ENCODE data around the gene DNAJC22. TPM values are rescaled to one million over a fixed set of nuclear protein-coding genes. Genes with fewer than 3 reads are reported as not detected.
A peak's percentile ranks its signal among the peaks of the same experiment; 100 is the strongest.

Gene DNAJC22
- total RNA-seq, 1 donor from 2014 or later: 4.5 TPM

GRCh38 chr12:49389387-49389703 lies 42.7 kb downstream of the DNAJC22 start:
- peak overlapping the region; percentile 0 for H3K27ac Mint-ChIP-seq (ENCODE audit: unreplicated experiment)
- no peaks in the 10 kb centered on the region for H3K36me3 Mint-ChIP-seq (ENCODE audit: unreplicated experiment)
- no peaks in the 10 kb centered on the region for H3K9me3 Mint-ChIP-seq (ENCODE audit: unreplicated experiment)
- DNase-seq: no peak
- peaks cover 4% of the 10 kb centered on the region for H3K4me1 Mint-ChIP-seq (ENCODE audit: low read depth, unreplicated experiment)
- no peak for TF ChIP-seq CTCF (IDR thresholded peaks at IDR 0.05; ENCODE audit: partially characterized antibody, unreplicated experiment)
- no peak overlapping the region for H3K4me3 Mint-ChIP-seq (ENCODE audit: unreplicated experiment)
- H3K27me3 Mint-ChIP-seq (ENCODE audit: unreplicated experiment): no peaks in the 10 kb centered on the region

- TF ChIP-seq CTCF (IDR thresholded peaks at IDR 0.05; ENCODE audit: partially characterized antibody, unreplicated experiment): no peak
Observed at GRCh38 chr12:49397000-49397399, 50.3 kb downstream of the DNAJC22 start.

GRCh38 chr12:49400304-49400703 lies 53.6 kb downstream of the DNAJC22 start:
- no peak overlapping the region for H3K27ac Mint-ChIP-seq (ENCODE audit: unreplicated experiment)

More at GRCh38 chr12:49397000-49397399, 50.3 kb downstream of the DNAJC22 start:
- no peaks in the 10 kb centered on the region for H3K9me3 Mint-ChIP-seq (ENCODE audit: unreplicated experiment)
- H3K27ac Mint-ChIP-seq (ENCODE audit: unreplicated experiment): no peak overlapping the region
- H3K4me3 Mint-ChIP-seq (ENCODE audit: unreplicated experiment): no peak overlapping the region
- no peaks in the 10 kb centered on the region for H3K4me1 Mint-ChIP-seq (ENCODE audit: low read depth, unreplicated experiment)
- DNase-seq: no peak
- no peaks in the 10 kb centered on the region for H3K36me3 Mint-ChIP-seq (ENCODE audit: unreplicated experiment)
- H3K27me3 Mint-ChIP-seq (ENCODE audit: unreplicated experiment): no peaks in the 10 kb centered on the region

More at GRCh38 chr12:49400304-49400703, 53.6 kb downstream of the DNAJC22 start:
- no peak for TF ChIP-seq CTCF (IDR thresholded peaks at IDR 0.05; ENCODE audit: partially characterized antibody, unreplicated experiment)
- Mint-ChIP-seq H3K9me3 (ENCODE audit: unreplicated experiment) (no peaks in the 10 kb centered on the region), H3K27me3 (ENCODE audit: unreplicated experiment) (peaks cover 2% of the 10 kb centered on the region), H3K36me3 (ENCODE audit: unreplicated experiment) (no peaks in the 10 kb centered on the region), H3K4me1 (ENCODE audit: low read depth, unreplicated experiment) (no peaks in the 10 kb centered on the region), H3K4me3 (ENCODE audit: unreplicated experiment) (no peak overlapping the region)
- no peak for DNase-seq

Other genes starting within 250 kb of the DNAJC22 start
- 371 TPM for gene LMBR1L, start 236.0 kb upstream of the DNAJC22 start, total RNA-seq (ENCODE audit: unreplicated experiment)
- gene TUBA1B, start 215.5 kb upstream of the DNAJC22 start, total RNA-seq (ENCODE audit: unreplicated experiment): 924 TPM
- gene TUBA1A, start 157.8 kb upstream of the DNAJC22 start, total RNA-seq (ENCODE audit: unreplicated experiment): 7,184 TPM
- gene TUBA1C, start 81.8 kb upstream of the DNAJC22 start, total RNA-seq (ENCODE audit: unreplicated experiment): 66.7 TPM
- gene PRPH, start 51.7 kb upstream of the DNAJC22 start, total RNA-seq (ENCODE audit: unreplicated experiment): 2,189 TPM
- 11.7 TPM for gene TROAP, start 23.6 kb upstream of the DNAJC22 start, total RNA-seq (ENCODE audit: unreplicated experiment)
- 4.8 TPM for gene C1QL4, start 9.7 kb upstream of the DNAJC22 start, total RNA-seq (ENCODE audit: unreplicated experiment)
- gene SPATS2, start 20.6 kb downstream of the DNAJC22 start, total RNA-seq (ENCODE audit: unreplicated experiment): 43.9 TPM
- 5.9 TPM for gene KCNH3, start 192.1 kb downstream of the DNAJC22 start, total RNA-seq (ENCODE audit: unreplicated experiment)
- gene MCRS1, start 221.3 kb downstream of the DNAJC22 start, total RNA-seq (ENCODE audit: unreplicated experiment): 103 TPM

All from glutamatergic neuron (in vitro differentiated cells).